Stimulated activated CD4-positive, alpha-beta T cell treated with anti-CD3 and anti-CD28 coated beads, Interleukin-15, amount 100 ng/mL, for 48 hours (primary cell): Measurements from ENCODE around the gene CLEC2A.
"Not testable (repeated sequence)": the region's sequence is repeated elsewhere in the genome, so short reads cannot be mapped to it uniquely, and the experiment has no call there.

Experiments used
- DNase-seq, 2 donors: peaks; one replicate each; pipeline ENCODE4 v3.0.0-alpha.2; 2020; ENCODE audit warnings: low read depth in 2 of 2

The CLEC2A gene

GRCh38 chr12:9881246-9881645 is 50.9 kb downstream of the CLEC2A start, which contains the start of gene KLRF2:
KLRF2 (plus strand) TSS chr12:9881489; CDS start chr12:9881596, 107 bp downstream.
- DNase-seq, result no peak

- no peak for DNase-seq
Measured at GRCh38 chr12:9880532-9881078, 51.6 kb downstream of the CLEC2A start.

- not testable (repeated sequence) for DNase-seq
Measured at GRCh38 chr12:9876120-9876519, 56.0 kb downstream of the CLEC2A start.

- DNase-seq, result no peak
Measured at GRCh38 chr12:9872742-9873141, 59.4 kb downstream of the CLEC2A start.

GRCh38 chr12:9872162-9872561 is 60.0 kb downstream of the CLEC2A start:
- DNase-seq, result no peak

- DNase-seq, result no peak
Measured at GRCh38 chr12:9870286-9870866, 61.8 kb downstream of the CLEC2A start.

- DNase-seq, result no peak
Measured at GRCh38 chr12:9869307-9870161, 62.6 kb downstream of the CLEC2A start, which contains the start of gene CLEC2B. CLEC2B (minus strand) TSS chr12:9869354.

GRCh38 chr12:9868951-9869306 is 63.2 kb downstream of the CLEC2A start:
- no peak for DNase-seq

- DNase-seq, result no peak
Measured at GRCh38 chr12:9868311-9868801, 63.8 kb downstream of the CLEC2A start.

- DNase-seq, result no peak
Measured at GRCh38 chr12:9867531-9867930, 64.6 kb downstream of the CLEC2A start.

- no peak for DNase-seq
Measured at GRCh38 chr12:9866860-9867269, 65.3 kb downstream of the CLEC2A start.

- no peak for DNase-seq
Measured at GRCh38 chr12:9864913-9865675, 67.1 kb downstream of the CLEC2A start.
